SU-DHL-6 (cell line): ENCODE measurements around the gene FSHB.

Experiments used
- EZH2phosphoT487 ChIP-seq: fragments of 200-600 bp; sonication (generic), shearing (Covaris generic); conservative IDR thresholded peaks from 2 replicates; pipeline ENCODE4 v1.6.1; 2018; ENCODE audit warnings: mild to moderate bottlenecking, antibody characterized with exemption, low read length, moderate library complexity, mixed read lengths
- TF ChIP-seq, protein P1 (sequence below): fragments of 200-600 bp; sonication (generic); IDR thresholded peaks from one replicate; pipeline ENCODE4 v1.5.1; 2017; ENCODE audit warnings: antibody characterized with exemption, mild to moderate bottlenecking, low read length, moderate library complexity; ENCODE audit not compliant: insufficient read depth, poor library complexity, severe bottlenecking

DNA sequence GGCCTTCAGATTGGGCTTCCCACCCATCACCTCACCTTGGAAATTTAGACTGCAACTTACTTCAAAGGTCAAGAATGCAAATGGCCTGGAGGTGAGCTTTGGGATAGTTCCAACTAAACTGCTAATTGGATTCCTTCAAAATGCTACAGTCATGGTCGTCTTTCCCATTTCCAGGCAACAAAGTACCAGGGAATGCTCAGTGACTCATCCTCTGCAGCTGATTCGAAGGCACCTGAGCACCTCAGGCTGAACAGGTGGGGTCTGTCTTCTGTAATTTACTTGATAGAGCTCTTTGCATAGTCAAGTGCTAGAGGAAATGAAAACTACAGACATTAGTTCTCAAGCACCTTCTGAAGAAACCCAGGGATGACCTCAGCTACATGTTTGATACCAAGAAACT lies 20.5 kb upstream of the FSHB start:
- TF ChIP-seq, protein P1, sequence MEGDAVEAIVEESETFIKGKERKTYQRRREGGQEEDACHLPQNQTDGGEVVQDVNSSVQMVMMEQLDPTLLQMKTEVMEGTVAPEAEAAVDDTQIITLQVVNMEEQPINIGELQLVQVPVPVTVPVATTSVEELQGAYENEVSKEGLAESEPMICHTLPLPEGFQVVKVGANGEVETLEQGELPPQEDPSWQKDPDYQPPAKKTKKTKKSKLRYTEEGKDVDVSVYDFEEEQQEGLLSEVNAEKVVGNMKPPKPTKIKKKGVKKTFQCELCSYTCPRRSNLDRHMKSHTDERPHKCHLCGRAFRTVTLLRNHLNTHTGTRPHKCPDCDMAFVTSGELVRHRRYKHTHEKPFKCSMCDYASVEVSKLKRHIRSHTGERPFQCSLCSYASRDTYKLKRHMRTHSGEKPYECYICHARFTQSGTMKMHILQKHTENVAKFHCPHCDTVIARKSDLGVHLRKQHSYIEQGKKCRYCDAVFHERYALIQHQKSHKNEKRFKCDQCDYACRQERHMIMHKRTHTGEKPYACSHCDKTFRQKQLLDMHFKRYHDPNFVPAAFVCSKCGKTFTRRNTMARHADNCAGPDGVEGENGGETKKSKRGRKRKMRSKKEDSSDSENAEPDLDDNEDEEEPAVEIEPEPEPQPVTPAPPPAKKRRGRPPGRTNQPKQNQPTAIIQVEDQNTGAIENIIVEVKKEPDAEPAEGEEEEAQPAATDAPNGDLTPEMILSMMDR: no peak
- TF ChIP-seq EZH2phosphoT487: no peak
